Neuronal stem cell (in vitro differentiated cells): ENCODE measurements around the gene KCNAB1.
"Not testable (repeated sequence)": the region's sequence is repeated elsewhere in the genome, so short reads cannot be mapped to it uniquely, and the experiment has no call there.

Source experiments
- DNase-seq: peaks from one replicate; pipeline ENCODE4 v3.0.0-alpha.2; 2013; ENCODE audit warnings: low spot score
- H2AFZ ChIP-seq: one replicate; pipeline ENCODE4 v1.6.1; 2013; ENCODE audit warnings: mild to moderate bottlenecking, low read length, inconsistent platforms
- H2AK5ac ChIP-seq: 2 replicates; pipeline ENCODE4 v1.6.1; 2013; ENCODE audit warnings: low read depth, mild to moderate bottlenecking, inconsistent platforms, low read length, moderate library complexity, mixed read lengths
- H2BK120ac ChIP-seq: 2 replicates; pipeline ENCODE4 v1.6.1; 2013; ENCODE audit warnings: low read depth, mild to moderate bottlenecking, inconsistent platforms, low read length, moderate library complexity, mixed read lengths
- H2BK12ac ChIP-seq: one replicate; pipeline ENCODE4 v1.6.1; 2013; ENCODE audit warnings: low read length, inconsistent platforms
- H2BK15ac ChIP-seq: 2 replicates; pipeline ENCODE4 v1.6.1; 2013; ENCODE audit warnings: mild to moderate bottlenecking, low read length, inconsistent platforms, mixed read lengths
- H2BK5ac ChIP-seq: one replicate; pipeline ENCODE4 v1.6.1; 2013; ENCODE audit warnings: inconsistent platforms, mild to moderate bottlenecking, low read length, moderate library complexity
- H3K14ac ChIP-seq: one replicate; pipeline ENCODE4 v1.6.1; 2013; ENCODE audit warnings: low read length, inconsistent platforms
- H3K18ac ChIP-seq: 2 replicates; pipeline ENCODE4 v1.6.1; 2013; ENCODE audit warnings: low read length, inconsistent platforms
- H3K23ac ChIP-seq: 2 replicates; pipeline ENCODE4 v1.6.1; 2013; ENCODE audit warnings: low read depth, mild to moderate bottlenecking, mixed read lengths, low read length, inconsistent platforms; ENCODE audit not compliant: poor library complexity
- H3K27ac ChIP-seq: replicated peaks from 3 replicates; pipeline ENCODE4 v1.5.1; 2013; ENCODE audit warnings: low read length, inconsistent platforms
- H3K27me3 ChIP-seq, 3 experiments: 2 replicates each; pipeline ENCODE4 v1.6.1; 2013; ENCODE audit warnings: low read length in 3 of 3, mild to moderate bottlenecking in 2 of 3, inconsistent platforms in 1 of 3, low read depth in 1 of 3, mixed read lengths in 1 of 3, moderate library complexity in 1 of 3; ENCODE audit not compliant: control insufficient read depth in 3 of 3, insufficient read depth in 3 of 3
- H3K36me3 ChIP-seq, 2 donors: replicated peaks in 1 of 2; 2 replicates each; pipeline ENCODE4 v1.6.1; 2013; ENCODE audit warnings: low read length in 2 of 2; ENCODE audit not compliant: control insufficient read depth in 2 of 2, insufficient read depth in 2 of 2
- H3K4ac ChIP-seq: 2 replicates; pipeline ENCODE4 v1.6.1; 2013; ENCODE audit warnings: inconsistent platforms, mild to moderate bottlenecking, low read length, moderate library complexity
- H3K4me1 ChIP-seq, 2 donors: 1 replicate in 1 of 2; 2 replicates in 1 of 2; pipeline ENCODE4 v1.6.1; 2013; ENCODE audit warnings: low read length in 2 of 2, low read depth in 1 of 2; ENCODE audit not compliant: control insufficient read depth in 2 of 2, insufficient read depth in 1 of 2
- H3K4me2 ChIP-seq: one replicate; pipeline ENCODE4 v1.6.1; 2013; ENCODE audit warnings: mild to moderate bottlenecking, low read length, inconsistent platforms; ENCODE audit not compliant: insufficient read depth, poor library complexity, severe bottlenecking
- H3K4me3 ChIP-seq, 2 donors: 2 replicates each; pipeline ENCODE4 v1.5.1; 2013; ENCODE audit warnings: low read length in 2 of 2, mild to moderate bottlenecking in 2 of 2, inconsistent platforms in 1 of 2, moderate library complexity in 1 of 2
- H3K79me1 ChIP-seq: one replicate; pipeline ENCODE4 v1.6.1; 2013; ENCODE audit warnings: low read depth, mild to moderate bottlenecking, inconsistent platforms, low read length, moderate library complexity
- H3K9ac ChIP-seq: one replicate; pipeline ENCODE4 v1.6.1; 2013; ENCODE audit warnings: mild to moderate bottlenecking, low read depth, low read length, inconsistent platforms; ENCODE audit not compliant: poor library complexity
- H3K9me3 ChIP-seq, 2 donors: replicated peaks in 1 of 2; 2 replicates each; pipeline versions ENCODE3 to v1.6.1; 2013; ENCODE audit warnings: low read length in 2 of 2, mild to moderate bottlenecking in 2 of 2, inconsistent platforms in 1 of 2, low read depth in 1 of 2, mixed read lengths in 1 of 2, moderate library complexity in 1 of 2; ENCODE audit not compliant: control insufficient read depth in 2 of 2, insufficient read depth in 1 of 2
- H4K8ac ChIP-seq: one replicate; pipeline ENCODE4 v1.6.1; 2013; ENCODE audit warnings: low read depth, mild to moderate bottlenecking, inconsistent platforms, low read length, moderate library complexity
- H4K91ac ChIP-seq: one replicate; pipeline ENCODE4 v1.6.1; 2013; ENCODE audit warnings: low read length, low read depth, mild to moderate bottlenecking, inconsistent platforms; ENCODE audit not compliant: poor library complexity
- WGBS, 2 donors: extraction: QIAGEN DNeasy Blood & Tissue Kit; methylation state at CpG; one replicate each; pipeline ENCODE4 v1.1.7; 2013; ENCODE audit warnings: missing lambda C conversion rate in 2 of 2, mixed read lengths in 1 of 2; ENCODE audit not compliant: insufficient read length in 2 of 2, insufficient replicate concordance in 1 of 2; ENCODE audit errors: extremely low coverage in 2 of 2; 5-methylcytosine and 5-hydroxymethylcytosine counted together

The KCNAB1 gene

DNA sequence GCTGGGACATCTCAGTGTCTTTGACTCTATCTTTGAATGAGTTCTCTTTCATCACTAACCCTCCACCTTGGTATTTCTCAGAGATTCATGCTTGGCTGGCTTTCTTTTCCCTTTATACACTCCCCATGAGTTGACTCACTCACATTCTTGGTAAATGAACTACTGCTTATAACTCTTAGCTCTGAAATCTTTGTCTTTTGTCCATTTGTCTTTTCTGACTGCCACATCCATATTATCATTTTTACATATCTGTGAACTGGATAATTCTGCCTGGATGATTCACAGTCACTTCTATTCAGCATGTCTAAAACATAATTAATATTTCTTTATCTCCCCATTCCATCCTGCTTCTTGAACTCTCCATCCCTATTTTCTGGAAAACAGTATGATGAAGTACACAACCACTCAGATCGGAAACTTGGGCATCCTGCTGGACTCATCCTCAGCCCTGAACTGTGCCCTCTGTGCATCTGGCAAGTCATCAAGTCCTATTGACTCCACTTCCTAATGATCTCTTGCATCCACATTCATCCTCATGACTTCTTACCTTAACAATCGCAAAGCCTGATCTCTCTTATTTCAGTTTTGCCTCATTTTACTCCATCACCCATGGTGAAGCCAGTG lies 66.9 kb downstream of the KCNAB1 start:
- no peaks in the 10 kb centered on the region for H3K36me3 ChIP-seq
- no peak overlapping the region for H3K4me3 ChIP-seq
- H4K8ac ChIP-seq = no peak overlapping the region
- no peak for DNase-seq
- no peak overlapping the region for H2BK120ac ChIP-seq
- H3K14ac ChIP-seq = no peak overlapping the region
- no peaks in the 10 kb centered on the region for H3K4me1 ChIP-seq
- no peaks in the 10 kb centered on the region for H3K79me1 ChIP-seq
- H3K9me3 ChIP-seq = no peaks in the 10 kb centered on the region
- H3K4me2 ChIP-seq = no peak overlapping the region
- no peak overlapping the region for H2AK5ac ChIP-seq
- H3K27ac ChIP-seq = no peak overlapping the region
- H3K27me3 ChIP-seq = no peaks in the 10 kb centered on the region
- no peak overlapping the region for H2BK5ac ChIP-seq
- H3K23ac ChIP-seq = no peak overlapping the region
- H3K18ac ChIP-seq = no peak overlapping the region
- H2AFZ ChIP-seq = no peak overlapping the region
- no peak overlapping the region for H3K4ac ChIP-seq
- no peak overlapping the region for H3K9ac ChIP-seq
- no peak overlapping the region for H4K91ac ChIP-seq
- H2BK12ac ChIP-seq = no peak overlapping the region
- WGBS, 2 donors = no CpG with 5 or more reads among the region's 2 CpGs
- no peak overlapping the region for H2BK15ac ChIP-seq

DNA sequence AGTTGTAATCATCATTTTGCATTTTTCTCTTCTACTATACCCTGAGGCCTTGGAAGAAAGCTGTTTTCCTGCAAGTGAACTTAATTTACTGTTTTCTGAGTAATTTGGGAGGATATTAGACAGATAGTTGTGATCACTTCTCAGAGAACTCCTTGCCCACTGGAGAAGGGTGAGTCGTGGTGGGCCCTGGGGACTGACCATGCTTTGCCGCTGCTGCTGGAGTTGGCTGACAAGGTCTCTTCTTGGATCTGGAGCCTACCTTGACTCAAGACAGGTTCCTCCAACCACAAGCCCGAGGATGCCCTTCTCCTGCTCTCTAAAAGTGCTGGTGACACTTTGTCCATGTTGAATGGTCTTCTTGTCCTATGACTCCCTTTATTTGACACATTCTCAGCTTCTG lies 68.4 kb downstream of the KCNAB1 start:
- H3K23ac ChIP-seq = no peak overlapping the region
- H4K91ac ChIP-seq = no peak overlapping the region
- no peak overlapping the region for H3K27ac ChIP-seq
- H2AFZ ChIP-seq = no peak overlapping the region
- no peak overlapping the region for H3K14ac ChIP-seq
- no peak overlapping the region for H3K18ac ChIP-seq
- WGBS, 2 donors = no CpG with 5 or more reads among the region's 3 CpGs
- no peak overlapping the region for H3K4me3 ChIP-seq
- DNase-seq = no peak
- no peak overlapping the region for H2BK5ac ChIP-seq
- no peak overlapping the region for H3K4me2 ChIP-seq
- no peak overlapping the region for H3K4ac ChIP-seq
- H2BK12ac ChIP-seq = no peak overlapping the region
- H3K9ac ChIP-seq = no peak overlapping the region
- no peaks in the 10 kb centered on the region for H3K4me1 ChIP-seq
- H4K8ac ChIP-seq = no peak overlapping the region
- no peaks in the 10 kb centered on the region for H3K9me3 ChIP-seq
- no peak overlapping the region for H2BK120ac ChIP-seq
- no peaks in the 10 kb centered on the region for H3K79me1 ChIP-seq
- H2BK15ac ChIP-seq = no peak overlapping the region
- H2AK5ac ChIP-seq = no peak overlapping the region
- H3K36me3 ChIP-seq = no peaks in the 10 kb centered on the region
- H3K27me3 ChIP-seq = no peaks in the 10 kb centered on the region

DNA sequence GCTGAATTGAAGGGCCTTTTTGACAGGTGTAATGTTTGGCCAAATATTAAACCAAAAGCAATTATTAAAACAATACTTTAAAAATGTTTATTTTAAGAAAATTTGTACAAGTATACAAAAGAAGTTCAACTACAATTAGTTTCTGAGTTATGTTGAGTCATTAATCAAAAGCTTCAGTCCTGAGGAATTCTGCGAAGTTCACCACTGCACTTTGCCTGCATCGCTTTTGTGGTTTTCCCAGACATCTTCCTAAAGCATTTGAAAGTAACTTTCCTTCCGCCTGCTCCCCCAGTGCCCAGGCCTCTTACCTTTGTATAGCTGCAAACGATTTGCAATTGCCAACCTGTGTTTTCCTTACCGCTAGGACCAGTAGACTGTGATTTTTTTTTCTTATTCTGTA lies 69.5 kb downstream of the KCNAB1 start:
- Histone ChIP-seq H3K9ac (no peak overlapping the region), H3K4me3 (no peak overlapping the region), H2AK5ac (no peak overlapping the region), H3K27me3 (no peaks in the 10 kb centered on the region), H4K8ac (no peak overlapping the region), H2BK15ac (no peak overlapping the region), H2BK120ac (no peak overlapping the region), H3K27ac (no peak overlapping the region), H2BK5ac (no peak overlapping the region), H3K79me1 (no peaks in the 10 kb centered on the region), H3K36me3 (no peaks in the 10 kb centered on the region), H3K9me3 (no peaks in the 10 kb centered on the region), H2BK12ac (no peak overlapping the region), H3K23ac (no peak overlapping the region), H3K14ac (no peak overlapping the region), H2AFZ (no peak overlapping the region), H3K18ac (no peak overlapping the region), H4K91ac (no peak overlapping the region), H3K4me2 (no peak overlapping the region), H3K4ac (no peak overlapping the region), H3K4me1 (no peaks in the 10 kb centered on the region)
- no peak for DNase-seq
- WGBS, 2 donors = no CpG with 5 or more reads among the region's 5 CpGs

DNA sequence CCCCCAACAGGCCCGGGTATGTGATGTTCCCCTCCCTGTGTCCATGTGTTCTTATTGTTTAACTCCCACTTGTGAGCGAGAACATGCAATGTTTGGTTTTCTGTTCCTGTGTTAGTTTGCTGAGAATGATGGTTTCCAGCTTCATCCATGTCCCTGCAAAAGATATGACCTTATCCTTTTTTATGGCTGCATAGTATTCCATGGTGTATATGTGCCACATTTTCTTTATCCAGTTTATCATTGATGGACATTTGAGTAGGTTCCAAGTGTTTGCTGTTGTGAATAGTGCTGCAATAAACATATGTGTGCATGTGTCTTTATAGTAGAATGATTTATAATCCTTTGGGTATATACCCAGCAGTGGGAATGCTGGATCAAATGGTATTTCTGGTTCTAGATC lies 74.6 kb downstream of the KCNAB1 start:
- H4K8ac ChIP-seq, H4K91ac ChIP-seq, H3K27ac ChIP-seq, H2AK5ac ChIP-seq, H3K18ac ChIP-seq, H3K14ac ChIP-seq, H2AFZ ChIP-seq, H3K9me3 ChIP-seq, H3K9ac ChIP-seq, H3K23ac ChIP-seq, H3K4me1 ChIP-seq, H3K4me3 ChIP-seq, H3K79me1 ChIP-seq, H3K27me3 ChIP-seq, H3K36me3 ChIP-seq, H2BK5ac ChIP-seq, H2BK120ac ChIP-seq, H2BK15ac ChIP-seq, H3K4me2 ChIP-seq, H2BK12ac ChIP-seq, H3K4ac ChIP-seq, DNase-seq: not testable (repeated sequence)
- WGBS, 2 donors = no CpG with 5 or more reads among the region's 2 CpGs
